GM23248 (cell line): ENCODE results near the gene ZBTB7C. TPM values are rescaled to one million over a fixed set of nuclear protein-coding genes. Genes with fewer than 3 reads are reported as not detected.

ENCODE experiments used
- DNase-seq: peaks from one replicate; pipeline ENCODE4 v3.0.0-alpha.2; 2015
- H2AFZ ChIP-seq: fragments of 200-600 bp; sonication (generic); 2 replicates; pipeline ENCODE4 v1.6.1; 2016; ENCODE audit warnings: antibody characterized with exemption
- H3F3A ChIP-seq: fragments of 200-600 bp; sonication (generic); 2 replicates; pipeline ENCODE4 v1.6.1; 2016; ENCODE audit warnings: mild to moderate bottlenecking, antibody characterized with exemption, mixed run types; ENCODE audit not compliant: insufficient read depth
- H3K27ac ChIP-seq: fragments of 200-600 bp; sonication (generic); 2 replicates; pipeline ENCODE4 v1.5.1; 2016; ENCODE audit warnings: mild to moderate bottlenecking
- H3K27me3 ChIP-seq: fragments of 200-600 bp; sonication (generic); replicated peaks from 2 replicates; pipeline ENCODE4 v1.6.1; 2016; ENCODE audit warnings: mild to moderate bottlenecking; ENCODE audit not compliant: insufficient read depth
- H3K36me3 ChIP-seq: fragments of 200-600 bp; sonication (generic); 2 replicates; pipeline ENCODE4 v1.6.1; 2016; ENCODE audit warnings: low read depth, mild to moderate bottlenecking
- H3K4me1 ChIP-seq: fragments of 200-600 bp; sonication (generic); 2 replicates; pipeline ENCODE4 v1.6.1; 2016; ENCODE audit warnings: mild to moderate bottlenecking; ENCODE audit not compliant: insufficient read depth
- H3K4me2 ChIP-seq: fragments of 200-600 bp; sonication (generic); one replicate; pipeline ENCODE4 v1.6.1; 2016; ENCODE audit warnings: mild to moderate bottlenecking; ENCODE audit not compliant: unreplicated experiment
- H3K4me3 ChIP-seq: fragments of 200-600 bp; sonication (generic); 2 replicates; pipeline ENCODE4 v1.5.1; 2016; ENCODE audit warnings: mild to moderate bottlenecking
- H3K79me2 ChIP-seq: fragments of 200-600 bp; sonication (generic); 2 replicates; pipeline ENCODE4 v1.6.1; 2016; ENCODE audit warnings: mild to moderate bottlenecking; ENCODE audit not compliant: insufficient read depth
- H3K9ac ChIP-seq: fragments of 200-600 bp; sonication (generic); 2 replicates; pipeline ENCODE4 v1.6.1; 2016; ENCODE audit warnings: mild to moderate bottlenecking
- H3K9me2 ChIP-seq: fragments of 200-600 bp; sonication (generic); 2 replicates; pipeline ENCODE4 v1.6.1; 2016; ENCODE audit warnings: mixed run types, mild to moderate bottlenecking, moderate library complexity; ENCODE audit not compliant: insufficient read depth
- H3K9me3 ChIP-seq: fragments of 200-600 bp; sonication (generic); one replicate; pipeline ENCODE4 v1.6.1; 2017; ENCODE audit warnings: low read depth
- H4K20me1 ChIP-seq: fragments of 200-600 bp; sonication (generic); 2 replicates; pipeline ENCODE4 v1.6.0; 2016; ENCODE audit not compliant: insufficient read depth
- EZH2 ChIP-seq: fragments of 200-600 bp; sonication (generic); IDR thresholded peaks from 2 replicates; pipeline ENCODE4 v1.6.1; 2018; ENCODE audit warnings: antibody characterized with exemption, mild to moderate bottlenecking; ENCODE audit not compliant: insufficient read depth, poor library complexity, severe bottlenecking
- EZH2phosphoT487 ChIP-seq: fragments of 200-600 bp; sonication (generic); IDR thresholded peaks from 2 replicates; pipeline ENCODE4 v1.6.1; 2018; ENCODE audit warnings: antibody characterized with exemption, moderate library complexity, mild to moderate bottlenecking, low read depth; ENCODE audit not compliant: insufficient read depth
- WGBS, 2 experiments: methylation state at CpG; one replicate each; pipeline ENCODE4 v1.1.6; 2015 to 2017; ENCODE audit warnings: low lambda C conversion rate in 2 of 2, low coverage in 1 of 2; ENCODE audit errors: missing lambda C conversion rate in 2 of 2; 5-methylcytosine and 5-hydroxymethylcytosine counted together
- in situ Hi-C: fragments of 300-500 bp; cut with MboI; formaldehyde crosslinking; loops from 2 replicates; pipeline ENCODE4 v1.15.0; 2020
- polyA plus RNA-seq: library from polyadenylated mRNA; unstranded; fragments of >200 nt; fragmentation: Nextera tagmentation; extraction: Ambion mirVana; gene quantifications from 2 replicates; pipeline ENCODE4 v1.2.1, GENCODE V29; 2016
- total RNA-seq: library from RNA; depleted of rRNA; stranded (reverse); fragments of >200 nt; shearing (Covaris generic); gene quantifications from 2 replicates; pipeline ENCODE4 v1.2.3, GENCODE V29; 2014

The ZBTB7C gene
- total and polyA plus RNA-seq, 2 experiments from 2014 or later, result not detected

GRCh38 chr18:48192542-48192941 is 216.6 kb downstream of the ZBTB7C start:
- in situ Hi-C loops, result no loop called here
- H2AFZ ChIP-seq, result no peak overlapping the region
- H3K27me3 ChIP-seq, result no peaks in the 10 kb centered on the region; the same call in 1 of the 2 replicates
- DNase-seq, result no peak
- H3K9me3 ChIP-seq, result no peaks in the 10 kb centered on the region
- H3K36me3 ChIP-seq, result no peaks in the 10 kb centered on the region
- peaks cover 23% of the 10 kb centered on the region for H3K4me1 ChIP-seq
- H3K4me2 ChIP-seq, result no peak overlapping the region
- H3K9ac ChIP-seq, result no peak overlapping the region
- H3F3A ChIP-seq, result no peaks in the 10 kb centered on the region
- H3K4me3 ChIP-seq, result no peak overlapping the region
- H3K9me2 ChIP-seq, result no peaks in the 10 kb centered on the region
- H4K20me1 ChIP-seq, result no peaks in the 10 kb centered on the region
- no peak for TF ChIP-seq EZH2phosphoT487
- H3K79me2 ChIP-seq, result no peaks in the 10 kb centered on the region
- 61 to 63% methylated on average over 8 of the region's 8 CpGs for WGBS, 2 experiments
- no peak overlapping the region for H3K27ac ChIP-seq

- no peaks in the 10 kb centered on the region for H3K36me3 ChIP-seq
- no peak overlapping the region for H3K27ac ChIP-seq
- DNase-seq, result no peak
- H2AFZ ChIP-seq, result no peak overlapping the region
- H3K27me3 ChIP-seq, result no peaks in the 10 kb centered on the region; the same call in 1 of the 2 replicates
- no peak overlapping the region for H3K4me2 ChIP-seq
- in situ Hi-C loops, result no loop called here
- 48 to 50% methylated on average over 3 of the region's 3 CpGs for WGBS, 2 experiments
- no peak for TF ChIP-seq EZH2phosphoT487
- TF ChIP-seq EZH2, result no peak
- no peaks in the 10 kb centered on the region for H4K20me1 ChIP-seq
- H3K4me3 ChIP-seq, result no peak overlapping the region
- no peaks in the 10 kb centered on the region for H3K9me3 ChIP-seq
- peaks cover 23% of the 10 kb centered on the region for H3K4me1 ChIP-seq
- H3K9me2 ChIP-seq, result no peaks in the 10 kb centered on the region
- H3K9ac ChIP-seq, result no peak overlapping the region
- H3F3A ChIP-seq, result no peaks in the 10 kb centered on the region
- H3K79me2 ChIP-seq, result no peaks in the 10 kb centered on the region
Measured at GRCh38 chr18:48191494-48191893, 217.7 kb downstream of the ZBTB7C start.

- H3K27ac ChIP-seq, result no peak overlapping the region
- no peaks in the 10 kb centered on the region for H3K36me3 ChIP-seq
- no peak for DNase-seq
- in situ Hi-C loops, result no loop called here
- H3K4me3 ChIP-seq, result no peak overlapping the region
- no peak for TF ChIP-seq EZH2phosphoT487
- TF ChIP-seq EZH2, result no peak
- H3K4me1 ChIP-seq, result peaks cover 21% of the 10 kb centered on the region
- H3F3A ChIP-seq, result no peaks in the 10 kb centered on the region
- no peaks in the 10 kb centered on the region; the same call in 1 of the 2 replicates for H3K27me3 ChIP-seq
- H3K9ac ChIP-seq, result no peak overlapping the region
- no peaks in the 10 kb centered on the region for H4K20me1 ChIP-seq
- no peaks in the 10 kb centered on the region for H3K9me2 ChIP-seq
- no peak overlapping the region for H3K4me2 ChIP-seq
- WGBS, 2 experiments, result 80 to 83% methylated on average over 7 of the region's 7 CpGs
- H2AFZ ChIP-seq, result no peak overlapping the region
- no peaks in the 10 kb centered on the region for H3K79me2 ChIP-seq
- no peaks in the 10 kb centered on the region for H3K9me3 ChIP-seq
Measured at GRCh38 chr18:48190994-48191393, 218.2 kb downstream of the ZBTB7C start.

- Histone ChIP-seq H3K27me3 (no peaks in the 10 kb centered on the region; the same call in 1 of the 2 replicates), H3F3A (no peaks in the 10 kb centered on the region; the same call in 1 of the 2 replicates), H3K4me3 (no peak overlapping the region), H3K9me3 (no peaks in the 10 kb centered on the region), H3K79me2 (no peaks in the 10 kb centered on the region), H4K20me1 (no peaks in the 10 kb centered on the region), H2AFZ (no peak overlapping the region), H3K9ac (no peak overlapping the region), H3K4me2 (no peak overlapping the region), H3K27ac (no peak overlapping the region), H3K4me1 (no peaks in the 10 kb centered on the region), H3K9me2 (no peaks in the 10 kb centered on the region), H3K36me3 (no peaks in the 10 kb centered on the region)
- no peak for DNase-seq
- 81 to 89% methylated on average over 2 of the region's 2 CpGs for WGBS, 2 experiments
- in situ Hi-C loops, result no loop called here
- TF ChIP-seq EZH2 (no peak), EZH2phosphoT487 (no peak)
Measured at GRCh38 chr18:48188609-48189008, 220.6 kb downstream of the ZBTB7C start.

GRCh38 chr18:48186861-48187260 is 222.3 kb downstream of the ZBTB7C start:
- no peaks in the 10 kb centered on the region for H4K20me1 ChIP-seq
- TF ChIP-seq EZH2 (no peak), EZH2phosphoT487 (no peak)
- no peak overlapping the region for H3K27ac ChIP-seq
- no peaks in the 10 kb centered on the region for H3K4me1 ChIP-seq
- no peak overlapping the region for H3K4me2 ChIP-seq
- no peaks in the 10 kb centered on the region; the same call in 1 of the 2 replicates for H3F3A ChIP-seq
- H3K9me2 ChIP-seq, result no peaks in the 10 kb centered on the region
- no peaks in the 10 kb centered on the region; the same call in 1 of the 2 replicates for H3K27me3 ChIP-seq
- WGBS, 2 experiments, result 52 to 61% methylated on average over 6 of the region's 6 CpGs
- DNase-seq, result no peak
- H3K36me3 ChIP-seq, result no peaks in the 10 kb centered on the region
- in situ Hi-C loops, result no loop called here
- H3K9me3 ChIP-seq, result no peaks in the 10 kb centered on the region
- H3K9ac ChIP-seq, result no peak overlapping the region
- no peaks in the 10 kb centered on the region for H3K79me2 ChIP-seq
- no peak overlapping the region for H2AFZ ChIP-seq
- no peak overlapping the region for H3K4me3 ChIP-seq
